Osteocyte (in vitro differentiated cells): ENCODE data around the gene KYAT1. TPM values are rescaled to one million over a fixed set of nuclear protein-coding genes. Genes with fewer than 3 reads are reported as not detected.
"Not testable (repeated sequence)": the region's sequence is repeated elsewhere in the genome, so short reads cannot be mapped to it uniquely, and the experiment has no call there.

Experiments
- DNase-seq: peaks from one replicate; pipeline ENCODE4 v3.0.0; 2021; ENCODE audit warnings: mixed read lengths; ENCODE audit not compliant: unreplicated experiment; ENCODE audit errors: extremely low spot score
- H3K27ac Mint-ChIP-seq: one replicate; pipeline ENCODE4 v1.8.0; 2021; ENCODE audit warnings: mild to moderate bottlenecking, mixed read lengths; ENCODE audit not compliant: unreplicated experiment
- H3K27me3 Mint-ChIP-seq: one replicate; pipeline ENCODE4 v1.8.0; 2021; ENCODE audit warnings: mixed read lengths; ENCODE audit not compliant: unreplicated experiment
- H3K36me3 Mint-ChIP-seq: one replicate; pipeline ENCODE4 v1.8.0; 2021; ENCODE audit warnings: mixed read lengths; ENCODE audit not compliant: unreplicated experiment
- H3K4me1 Mint-ChIP-seq: one replicate; pipeline ENCODE4 v1.8.0; 2021; ENCODE audit warnings: mixed read lengths; ENCODE audit not compliant: unreplicated experiment
- H3K4me3 Mint-ChIP-seq: one replicate; pipeline ENCODE4 v1.8.0; 2021; ENCODE audit warnings: mild to moderate bottlenecking, moderate library complexity, mixed read lengths; ENCODE audit not compliant: unreplicated experiment
- H3K9me3 Mint-ChIP-seq: one replicate; pipeline ENCODE4 v1.8.0; 2021; ENCODE audit warnings: mixed read lengths; ENCODE audit not compliant: unreplicated experiment
- CTCF ChIP-seq: fragments of 200-600 bp; sonication (generic); IDR thresholded peaks from 2 replicates; pipeline ENCODE4 v1.5.0; 2021; ENCODE audit warnings: antibody characterized with exemption, mild to moderate bottlenecking, moderate library complexity
- total RNA-seq: library from RNA; stranded (reverse); gene quantifications from 2 replicates; pipeline ENCODE4 v1.2.1, GENCODE V29; 2021

Gene KYAT1
- total RNA-seq, 1 donor from 2014 or later: 6.5 TPM

- DNase-seq: no peak
- H3K4me3 Mint-ChIP-seq: no peak overlapping the region
- TF ChIP-seq CTCF: no peak
- no peaks in the 10 kb centered on the region for H3K4me1 Mint-ChIP-seq
- no peak overlapping the region for H3K27ac Mint-ChIP-seq
- no peaks in the 10 kb centered on the region for H3K27me3 Mint-ChIP-seq
- no peaks in the 10 kb centered on the region for H3K9me3 Mint-ChIP-seq
- peaks cover 33% of the 10 kb centered on the region for H3K36me3 Mint-ChIP-seq
Measured at GRCh38 chr9:128805661-128806060, 76.1 kb downstream of the KYAT1 start.

- Mint-ChIP-seq H3K4me1 (no peaks in the 10 kb centered on the region), H3K9me3 (no peaks in the 10 kb centered on the region), H3K27me3 (no peaks in the 10 kb centered on the region), H3K36me3 (peaks cover 43% of the 10 kb centered on the region), H3K4me3 (no peak overlapping the region), H3K27ac (no peak overlapping the region)
- DNase-seq: no peak
- TF ChIP-seq CTCF: no peak
Measured at GRCh38 chr9:128802482-128802881, 79.3 kb downstream of the KYAT1 start.

GRCh38 chr9:128800061-128800460 lies 81.7 kb downstream of the KYAT1 start:
- Mint-ChIP-seq H3K4me3 (no peak overlapping the region), H3K36me3 (peaks cover 41% of the 10 kb centered on the region), H3K27ac (no peak overlapping the region), H3K4me1 (no peaks in the 10 kb centered on the region), H3K9me3 (no peaks in the 10 kb centered on the region), H3K27me3 (no peaks in the 10 kb centered on the region)
- no peak for TF ChIP-seq CTCF
- DNase-seq: no peak

- Mint-ChIP-seq H3K27me3 (no peaks in the 10 kb centered on the region), H3K27ac (no peak overlapping the region), H3K4me3 (no peak overlapping the region), H3K9me3 (no peaks in the 10 kb centered on the region), H3K4me1 (no peaks in the 10 kb centered on the region), H3K36me3 (peaks cover 40% of the 10 kb centered on the region)
- TF ChIP-seq CTCF: no peak
- DNase-seq: no peak
Measured at GRCh38 chr9:128798896-128799295, 82.9 kb downstream of the KYAT1 start.

- not testable (repeated sequence) for H3K27ac Mint-ChIP-seq, H3K4me1 Mint-ChIP-seq, H3K4me3 Mint-ChIP-seq, DNase-seq, H3K27me3 Mint-ChIP-seq, H3K9me3 Mint-ChIP-seq
- peaks cover 39% of the 10 kb centered on the region for H3K36me3 Mint-ChIP-seq
Measured at GRCh38 chr9:128794961-128795360, 86.8 kb downstream of the KYAT1 start.
